Spinal cord (tissue), 10 donors: ENCODE measurements around the gene COX6A1. TPM values are rescaled to one million over a fixed set of nuclear protein-coding genes. Genes with fewer than 3 reads are reported as not detected.
"Not testable (repeated sequence)": the region's sequence is repeated elsewhere in the genome, so short reads cannot be mapped to it uniquely, and the experiment has no call there.

ENCODE experiments used
- DNase-seq, 6 donors: peaks; one replicate each; pipeline versions ENCODE4 v3.0.0 to v3.0.0-alpha.2; 2013 to 2015; ENCODE audit warnings: low spot score in 6 of 6, low read depth in 4 of 6
- H3K27ac ChIP-seq: one replicate; pipeline ENCODE4 v1.5.1; 2013; ENCODE audit warnings: low read depth, low read length, control low read depth
- H3K27me3 ChIP-seq: one replicate; pipeline ENCODE4 v1.6.1; 2013; ENCODE audit warnings: low read length; ENCODE audit not compliant: control insufficient read depth, insufficient read depth
- H3K36me3 ChIP-seq: one replicate; pipeline ENCODE4 v1.6.1; 2013; ENCODE audit warnings: low read length; ENCODE audit not compliant: control insufficient read depth, insufficient read depth
- H3K4me1 ChIP-seq: one replicate; pipeline ENCODE4 v1.6.1; 2013; ENCODE audit warnings: low read length; ENCODE audit not compliant: control insufficient read depth, insufficient read depth
- H3K4me3 ChIP-seq: one replicate; pipeline ENCODE4 v1.5.1; 2013; ENCODE audit warnings: low read depth, low read length, control low read depth
- H3K9me3 ChIP-seq: one replicate; pipeline ENCODE4 v1.6.1; 2013; ENCODE audit warnings: low read length; ENCODE audit not compliant: control insufficient read depth, insufficient read depth
- WGBS: methylation state at CpG from one replicate; pipeline ENCODE4 v1.1.5; 2013; ENCODE audit warnings: missing lambda C conversion rate; ENCODE audit not compliant: insufficient coverage; 5-methylcytosine and 5-hydroxymethylcytosine counted together
- polyA plus RNA-seq, 2 donors: library from polyadenylated mRNA; unstranded; fragments of 120-200 nt; gene quantifications; one replicate each; pipeline ENCODE4 v1.2.1, GENCODE V29; 2013; ENCODE audit not compliant: insufficient read length in 2 of 2
- total RNA-seq, 2 donors: library from RNA; depleted of rRNA in 1 of 2; stranded (reverse); fragments of 120-200 nt in 1 of 2; fragments of >200 nt in 1 of 2; gene quantifications; one replicate each; pipeline versions ENCODE4 v1.2.3 to v1.2.4, GENCODE V29; 2013 to 2014
- donor health status: healthy.

Gene COX6A1
- total and polyA plus RNA-seq, 4 donors, result 395 to 731 (median 641) TPM

DNA sequence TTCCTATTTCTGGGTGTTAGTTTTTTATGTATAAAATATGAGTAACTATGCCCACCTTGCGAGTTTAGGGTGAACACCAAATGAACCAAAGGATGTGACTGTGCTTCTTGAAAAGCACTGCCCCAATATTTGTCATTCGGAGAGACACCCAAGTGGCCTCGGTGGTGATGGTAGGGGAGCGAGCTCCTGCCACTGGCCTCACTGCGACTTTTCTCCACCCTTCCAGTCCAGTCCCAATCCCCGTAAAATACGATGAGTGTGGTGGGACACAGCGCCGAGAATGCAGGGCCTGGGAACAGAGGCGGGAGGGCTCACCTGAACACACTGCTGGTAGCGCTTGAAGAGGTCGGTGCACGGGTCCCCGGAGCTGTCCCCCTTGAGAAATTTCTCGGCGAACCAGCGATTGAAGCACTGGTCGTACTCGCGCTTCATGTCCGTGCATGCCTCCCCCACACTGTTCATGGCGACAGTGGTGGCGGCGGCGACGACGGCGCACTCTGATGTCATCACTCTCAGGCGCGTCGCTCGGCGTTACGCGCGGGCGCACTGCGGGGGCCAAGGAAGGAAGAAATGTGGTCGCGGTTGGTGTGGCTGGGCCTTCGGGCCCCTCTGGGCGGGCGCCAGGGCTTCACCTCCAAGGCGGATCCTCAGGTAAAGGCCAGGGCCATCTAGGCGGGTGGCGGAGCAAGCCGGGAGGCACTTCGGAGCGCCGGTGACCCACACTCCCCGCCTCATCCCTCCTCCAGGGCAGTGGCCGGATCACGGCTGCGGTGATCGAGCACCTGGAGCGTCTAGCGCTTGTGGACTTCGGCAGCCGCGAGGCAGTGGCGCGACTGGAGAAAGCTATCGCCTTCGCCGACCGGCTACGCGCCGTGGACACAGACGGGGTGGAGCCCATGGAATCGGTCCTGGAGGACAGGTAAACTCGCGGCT is 8.3 kb downstream of the COX6A1 start, which contains the start of the genes GATC and TRIAP1:
GATC (plus strand) TSS at position 534 of the 933 bp plus-strand sequence; CDS start at position 571, 37 bp downstream.
TRIAP1 (minus strand) TSS at position 474 of the 933 bp plus-strand sequence; CDS start at position 462, 12 bp downstream.
- peak; percentile 68 to 96 (median 82) for DNase-seq
- peaks cover 16% of the 10 kb centered on the region for H3K4me1 ChIP-seq
- H3K27ac ChIP-seq, result peak within 1 kb of the TSS; percentile 81
- no peaks in the 10 kb centered on the region for H3K9me3 ChIP-seq
- no peaks in the 10 kb centered on the region for H3K27me3 ChIP-seq
- peaks cover 36% of the 10 kb centered on the region for H3K36me3 ChIP-seq
- 0% methylated on average over 69 of the region's 73 CpGs for WGBS
- peak within 1 kb of the TSS; percentile 97 for H3K4me3 ChIP-seq

GRCh38 chr12:120446844-120447178 is 8.9 kb downstream of the COX6A1 start:
- not testable (repeated sequence) for H3K27me3 ChIP-seq, DNase-seq, H3K9me3 ChIP-seq, H3K27ac ChIP-seq
- Histone ChIP-seq H3K4me1 (peaks cover 16% of the 10 kb centered on the region), H3K36me3 (peaks cover 40% of the 10 kb centered on the region), H3K4me3 (peak overlapping the region; percentile 97)
- WGBS, result 19% methylated on average over 11 of the region's 17 CpGs

- H3K9me3 ChIP-seq, result no peaks in the 10 kb centered on the region
- peaks cover 43% of the 10 kb centered on the region for H3K36me3 ChIP-seq
- no peak overlapping the region for H3K27ac ChIP-seq
- WGBS, result 94% methylated on average over 3 of the region's 4 CpGs
- H3K4me3 ChIP-seq, result no peak overlapping the region
- H3K27me3 ChIP-seq, result no peaks in the 10 kb centered on the region
- H3K4me1 ChIP-seq, result peaks cover 16% of the 10 kb centered on the region
- no peak for DNase-seq
Measured at GRCh38 chr12:120447992-120448391, 10.1 kb downstream of the COX6A1 start.

- H3K27ac ChIP-seq, H3K4me1 ChIP-seq, H3K4me3 ChIP-seq, DNase-seq, H3K9me3 ChIP-seq, H3K27me3 ChIP-seq: not testable (repeated sequence)
- peaks cover 65% of the 10 kb centered on the region for H3K36me3 ChIP-seq
- 94% methylated on average over 3 of the region's 5 CpGs for WGBS
Measured at GRCh38 chr12:120452524-120452923, 14.6 kb downstream of the COX6A1 start.

DNA sequence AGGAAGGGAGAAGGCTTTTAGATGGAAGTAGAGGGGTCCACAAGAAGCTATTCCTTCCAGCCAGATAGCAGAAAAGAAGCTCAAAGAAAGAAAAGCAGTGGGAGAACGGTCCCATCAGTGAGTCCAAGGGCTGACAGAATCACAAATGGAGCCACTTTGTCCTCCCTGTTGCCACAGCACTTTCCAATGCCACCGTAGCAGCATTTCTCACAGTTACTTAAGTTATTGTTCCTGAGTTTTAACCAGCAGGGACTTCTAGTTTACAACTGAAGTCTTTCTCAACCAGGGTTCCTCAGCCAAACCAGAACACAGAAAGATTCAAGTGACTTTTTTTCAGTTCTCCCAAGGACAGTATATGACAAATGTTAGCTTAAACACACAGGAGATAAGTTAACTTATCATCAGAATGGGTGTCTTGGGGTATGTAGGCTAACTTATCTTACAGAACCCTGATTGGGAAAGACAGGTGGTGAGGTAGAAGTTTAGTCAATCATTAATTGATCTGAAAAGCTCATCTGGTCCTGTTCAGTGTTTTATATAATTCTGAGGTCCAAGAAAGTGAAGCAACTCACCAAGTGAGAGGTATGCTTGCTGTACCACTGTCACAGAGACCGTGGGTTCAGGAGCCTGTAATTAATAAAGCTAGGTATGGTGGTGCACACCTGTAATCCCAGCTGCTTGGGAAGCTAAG is 15.3 kb downstream of the COX6A1 start:
- Histone ChIP-seq H3K4me3 (no peak overlapping the region), H3K27me3 (no peaks in the 10 kb centered on the region), H3K27ac (no peak overlapping the region), H3K9me3 (no peaks in the 10 kb centered on the region), H3K36me3 (peaks cover 62% of the 10 kb centered on the region), H3K4me1 (no peaks in the 10 kb centered on the region)
- 80% methylated on average over 3 of the region's 3 CpGs for WGBS
- no peak for DNase-seq

- Histone ChIP-seq H3K27ac (no peak overlapping the region), H3K36me3 (peaks cover 62% of the 10 kb centered on the region), H3K27me3 (no peaks in the 10 kb centered on the region), H3K9me3 (no peaks in the 10 kb centered on the region), H3K4me3 (no peak overlapping the region), H3K4me1 (no peaks in the 10 kb centered on the region)
- WGBS, result 76% methylated on average over 2 of the region's 4 CpGs
- no peak for DNase-seq
Measured at GRCh38 chr12:120453977-120454376, 16.1 kb downstream of the COX6A1 start.

- DNase-seq, result no peak
- 100% methylated on average over 1 of the region's 7 CpGs for whole genome bisulfite sequencing
- Histone ChIP-seq H3K27ac (no peak overlapping the region), H3K4me1 (no peaks in the 10 kb centered on the region), H3K4me3 (no peak overlapping the region), H3K27me3 (no peaks in the 10 kb centered on the region), H3K9me3 (no peaks in the 10 kb centered on the region), H3K36me3 (peaks cover 62% of the 10 kb centered on the region)
Measured at GRCh38 chr12:120455302-120455701, 17.4 kb downstream of the COX6A1 start.

DNA sequence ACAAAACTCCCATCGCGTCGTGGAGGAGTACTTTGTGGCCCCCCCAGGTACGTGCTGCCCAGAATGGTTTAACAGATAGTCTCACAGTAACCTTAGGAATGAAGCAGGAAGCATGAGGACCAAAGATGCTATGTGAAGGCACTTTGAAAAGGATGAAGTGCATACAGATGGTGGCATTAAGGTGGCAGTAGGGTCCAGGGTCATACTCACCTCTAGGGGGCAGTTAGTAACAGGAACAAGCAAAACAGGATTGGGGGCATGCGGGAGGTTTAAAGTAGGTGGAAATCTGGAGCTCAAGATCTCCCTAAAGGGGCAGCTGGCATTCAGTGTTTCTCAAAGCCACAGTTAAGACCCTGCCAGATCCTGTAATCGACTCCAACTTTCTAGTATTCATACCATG is 19.2 kb downstream of the COX6A1 start:
- H3K27ac ChIP-seq, result no peak overlapping the region
- DNase-seq, result peak in 1 of 6 donors; percentile 8
- 80% methylated on average over 1 of the region's 6 CpGs for WGBS
- no peaks in the 10 kb centered on the region for H3K4me1 ChIP-seq
- peaks cover 66% of the 10 kb centered on the region for H3K36me3 ChIP-seq
- no peak overlapping the region for H3K4me3 ChIP-seq
- H3K9me3 ChIP-seq, result no peaks in the 10 kb centered on the region
- H3K27me3 ChIP-seq, result no peaks in the 10 kb centered on the region

GRCh38 chr12:120460157-120460556 is 22.2 kb downstream of the COX6A1 start:
- no peak for DNase-seq
- Histone ChIP-seq H3K4me3 (no peak overlapping the region), H3K27me3 (no peaks in the 10 kb centered on the region), H3K36me3 (peaks cover 78% of the 10 kb centered on the region), H3K4me1 (no peaks in the 10 kb centered on the region), H3K27ac (no peak overlapping the region), H3K9me3 (no peaks in the 10 kb centered on the region)
- WGBS, result 94% methylated on average over 2 of the region's 3 CpGs
